Skin of body (tissue), 3 donors: ENCODE measurements around the gene FGD4. TPM values are rescaled to one million over a fixed set of nuclear protein-coding genes. Genes with fewer than 3 reads are reported as not detected.

Experiments
- DNase-seq: peaks from one replicate; lab custom pipeline; 2025; lab: John Stamatoyannopoulos, UW
- small RNA-seq: library from RNA; depleted of rRNA; stranded (forward); fragments of <200 nt; gene quantifications from one replicate; pipeline ENCODE3, GENCODE V24; 2014; ENCODE audit warnings: low replicate concordance
- total RNA-seq: library from RNA; depleted of rRNA; stranded (reverse); fragments of >200 nt; gene quantifications from one replicate; pipeline ENCODE4 v1.2.3, GENCODE V29; 2014

The FGD4 gene
- total RNA-seq, 1 donor from 2014 or later = 21.9 TPM

DNA sequence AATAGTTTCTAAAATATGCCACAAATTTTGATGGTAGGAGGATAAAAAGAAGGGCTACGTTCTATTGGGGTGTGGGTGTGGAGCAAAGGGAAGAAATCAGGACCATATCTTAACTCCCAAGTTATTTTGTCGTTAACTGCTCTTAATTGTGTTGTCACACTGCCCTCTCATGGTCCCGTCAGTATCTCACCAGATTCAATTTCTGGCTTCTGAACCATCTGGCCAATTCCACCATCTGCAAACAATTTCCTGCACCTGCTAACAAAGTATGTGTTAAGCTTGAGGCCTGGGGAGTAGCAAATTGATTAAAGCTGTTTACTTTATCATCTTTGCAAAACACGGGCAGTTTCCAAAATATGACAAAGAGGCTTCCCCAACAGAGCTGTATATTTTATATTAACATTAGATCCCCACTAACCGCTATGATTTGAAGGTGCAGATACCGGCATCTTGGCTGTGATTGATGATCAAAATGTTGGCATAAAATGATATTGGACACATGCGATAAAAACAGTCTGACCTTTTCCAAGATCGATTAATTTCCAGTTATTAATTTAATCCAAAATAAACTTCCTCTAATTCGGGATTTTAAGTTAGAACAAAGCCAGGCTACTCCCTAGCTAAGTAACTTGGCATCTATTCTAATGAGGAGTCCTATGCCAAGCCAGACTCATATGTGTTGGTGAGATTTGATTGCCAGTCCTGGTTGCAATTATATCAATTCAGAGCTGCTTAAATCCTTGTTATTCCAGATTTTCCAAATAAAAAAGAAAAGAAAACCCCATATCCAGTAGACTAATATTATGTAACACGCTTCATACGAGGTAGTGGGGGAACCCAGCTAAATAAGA, 272.8 kb downstream of the FGD4 start:
- peak; percentile 94 for DNase-seq

DNA sequence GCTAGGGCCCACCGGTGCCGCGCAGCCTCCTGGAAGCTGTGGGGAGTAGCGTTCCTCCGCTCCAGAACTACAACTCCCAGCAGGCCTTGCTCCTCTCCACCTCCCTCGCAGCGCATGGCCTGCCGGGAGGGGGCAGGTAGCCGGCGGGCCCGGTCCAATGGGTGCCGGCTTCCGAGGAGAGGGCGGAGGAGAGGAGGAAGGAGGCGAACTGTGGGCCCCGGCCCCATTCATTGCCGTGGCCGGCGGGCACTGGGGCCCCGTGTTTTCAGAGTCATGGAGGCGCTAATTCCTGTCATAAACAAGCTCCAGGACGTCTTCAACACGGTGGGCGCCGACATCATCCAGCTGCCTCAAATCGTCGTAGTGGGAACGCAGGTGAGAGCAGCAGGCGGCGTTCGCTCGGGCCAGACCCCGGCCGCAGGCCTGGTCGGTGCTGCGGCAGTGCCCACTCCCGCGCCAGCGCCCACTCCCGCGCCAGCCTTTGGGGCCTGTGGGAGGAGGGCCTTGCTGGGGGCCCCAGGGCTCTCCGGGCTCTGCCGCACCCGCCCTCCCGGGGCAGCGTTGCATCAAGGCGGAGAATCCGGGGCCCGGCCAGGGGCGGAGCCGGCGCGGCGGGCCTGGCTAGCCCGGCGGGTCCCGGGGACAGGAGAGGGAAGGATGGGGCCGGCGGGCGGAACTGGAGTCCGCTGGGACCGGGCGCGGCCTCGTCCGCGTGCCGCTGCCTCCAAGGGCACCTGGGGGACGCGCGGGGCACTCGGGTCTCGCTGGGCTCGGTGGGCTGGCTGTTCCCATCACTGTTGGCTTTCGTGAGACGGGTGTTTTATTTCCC, 279.9 kb downstream of the FGD4 start, which contains the start of gene DNM1L:
DNM1L (plus strand) TSS at position 211 of the 829 bp plus-strand sequence; CDS start at position 274, 63 bp downstream.
- peak; percentile 90 for DNase-seq

DNA sequence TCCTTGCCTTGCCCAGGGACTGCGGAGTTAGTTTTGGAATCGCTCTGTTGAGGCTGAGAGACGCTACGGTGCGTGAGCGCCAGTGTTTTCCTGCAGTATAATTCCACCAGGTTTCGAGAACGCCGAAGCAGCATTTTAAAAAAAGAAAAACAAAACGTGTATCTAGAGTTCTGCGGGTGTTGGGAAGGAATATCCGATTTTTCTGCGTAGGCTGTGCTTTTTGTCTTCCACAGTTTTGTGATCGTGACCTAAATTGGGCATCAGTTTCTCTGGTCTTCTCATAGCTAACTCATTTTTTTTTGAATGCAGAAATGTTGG, 280.5 kb downstream of the FGD4 start:
- DNase-seq = no peak

DNA sequence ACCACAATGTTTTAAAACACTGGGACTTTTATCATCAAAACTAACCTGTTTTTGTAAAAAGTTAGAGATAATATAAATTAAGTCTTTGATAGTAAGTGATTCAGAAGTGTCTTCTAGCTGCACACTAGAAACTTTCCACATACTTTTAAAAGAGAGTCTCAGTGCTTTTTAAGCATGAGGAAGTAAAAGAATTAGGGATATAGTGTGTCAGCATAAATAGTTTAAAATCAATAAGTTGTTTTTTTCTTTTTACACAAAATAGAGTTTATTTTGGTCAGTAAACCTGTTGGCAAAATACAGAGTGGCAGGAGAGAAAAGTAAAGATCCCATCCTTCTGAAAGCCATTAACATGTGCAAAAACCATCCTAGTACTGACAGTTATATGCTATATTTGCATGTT, 281.4 kb downstream of the FGD4 start:
- DNase-seq = no peak

DNA sequence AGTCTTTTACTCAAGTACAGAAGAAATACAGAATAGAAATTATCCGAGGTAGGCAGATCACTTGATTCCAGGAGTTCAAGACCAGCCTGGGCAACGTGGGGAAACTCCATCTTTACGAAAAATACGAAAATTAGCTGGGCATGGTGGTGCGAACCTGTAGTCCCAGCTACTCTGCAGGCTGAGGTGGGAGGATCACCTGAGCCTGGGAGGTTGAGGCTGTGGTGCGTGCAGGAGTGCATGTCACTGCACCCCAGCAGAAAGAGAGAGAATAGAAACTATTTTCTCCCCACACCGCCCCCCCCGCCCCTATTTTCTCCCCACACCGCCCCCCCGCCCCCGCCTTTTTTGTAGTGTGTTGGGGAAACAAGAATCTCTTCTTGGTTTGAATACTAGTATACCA, 281.9 kb downstream of the FGD4 start:
- DNase-seq = no peak

DNA sequence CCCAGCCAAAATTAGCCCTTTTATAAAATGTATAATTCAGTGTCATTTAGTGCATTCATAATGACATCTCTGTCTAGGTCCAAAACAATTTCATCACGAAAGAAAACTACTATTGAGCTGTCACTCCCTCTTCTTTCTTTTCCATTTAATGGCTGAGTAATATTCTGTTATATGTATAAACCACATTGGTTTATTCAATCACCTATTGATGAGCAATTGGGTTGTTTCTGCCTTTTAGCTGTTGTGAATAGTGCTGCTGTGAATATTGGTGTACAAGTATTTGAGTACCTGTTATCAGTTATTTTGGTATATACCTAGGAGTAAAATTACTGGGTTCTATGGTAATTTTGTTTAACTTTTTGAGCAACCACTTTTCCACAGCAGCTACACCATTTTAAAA, 287.0 kb downstream of the FGD4 start:
- no peak for DNase-seq

DNA sequence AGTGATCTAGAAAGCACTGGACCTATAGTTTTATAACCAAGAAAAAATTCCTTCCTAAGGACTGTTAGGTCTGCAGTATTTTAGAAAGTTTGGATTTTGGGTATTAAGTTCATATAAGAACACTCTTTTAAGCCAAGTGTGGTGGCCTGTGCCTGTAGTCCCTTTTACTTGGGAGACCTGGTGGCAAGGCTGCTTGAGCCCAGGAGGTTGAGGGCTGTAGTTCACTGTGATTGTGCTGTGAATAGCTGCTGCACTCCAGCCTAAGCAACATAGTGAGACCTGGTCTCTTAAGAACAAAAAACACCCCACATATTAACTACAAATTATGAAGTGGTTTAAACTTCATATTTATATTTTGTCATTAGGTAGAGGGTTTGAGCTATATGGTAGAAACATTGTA, 289.4 kb downstream of the FGD4 start:
- no peak for DNase-seq

DNA sequence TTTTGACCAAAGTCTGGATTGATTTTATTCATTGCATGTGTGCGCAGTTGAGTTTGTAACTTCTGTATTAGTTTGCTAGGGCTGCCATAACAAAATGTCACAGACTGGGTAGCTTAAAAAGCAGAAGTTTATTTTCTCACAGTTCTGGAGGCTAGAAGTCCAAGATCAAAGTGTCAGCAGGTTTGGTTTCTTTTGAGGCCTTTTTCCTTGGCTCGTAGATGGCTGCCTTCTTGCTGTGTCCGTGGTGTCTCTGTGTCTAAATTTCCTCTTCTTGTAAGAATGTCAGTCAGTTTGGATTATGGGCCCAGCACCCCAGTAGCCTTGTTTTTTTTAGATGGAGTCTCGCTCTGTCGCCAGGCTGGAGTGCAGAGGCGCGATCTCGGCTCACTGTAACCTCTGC, 291.6 kb downstream of the FGD4 start:
- DNase-seq = no peak

DNA sequence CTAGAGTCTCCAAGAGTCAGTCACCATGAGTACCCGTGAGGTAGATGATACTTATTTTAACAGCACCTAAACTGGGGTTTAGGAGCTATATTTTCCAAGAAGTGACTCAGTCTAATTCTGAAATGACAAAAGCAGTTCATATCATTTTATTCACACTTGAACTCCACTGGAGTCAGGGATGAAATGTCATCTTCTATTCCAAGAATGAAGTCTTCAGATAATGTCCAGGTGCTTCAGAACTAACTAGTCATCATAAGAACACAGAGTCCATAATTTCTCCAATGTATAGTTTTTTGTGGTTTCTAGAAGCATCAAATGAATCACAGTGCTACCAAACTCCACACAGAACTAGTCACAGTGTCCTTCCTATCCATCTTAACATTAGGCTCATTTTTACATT, 293.0 kb downstream of the FGD4 start:
- no peak for DNase-seq

DNA sequence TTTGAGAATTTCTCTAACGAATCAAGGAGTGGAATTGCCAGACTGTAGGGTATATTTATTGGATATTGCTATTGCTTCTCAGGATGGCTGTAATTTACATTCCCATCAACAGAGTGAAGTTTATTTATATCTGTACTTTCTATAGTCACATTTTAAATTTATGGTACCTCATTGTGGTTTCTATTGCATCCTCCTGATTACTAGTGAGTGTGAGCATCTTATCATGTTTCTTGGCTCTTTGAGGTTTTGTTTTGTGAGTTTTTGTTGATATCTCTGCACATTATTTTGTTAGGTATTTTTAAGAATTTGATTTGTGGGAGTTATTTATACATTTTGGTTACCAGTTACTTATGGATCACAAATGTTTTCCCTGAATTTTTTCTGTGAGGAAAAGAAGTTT, 293.7 kb downstream of the FGD4 start:
- DNase-seq = no peak

Small RNA genes lying within 50 kb of the gene (small RNA-seq; reads per million reads assigned to genes)
- not detected for gene RF00019
- gene RNU6-494P = not detected
